GM15510 (cell line): ENCODE results near the gene EML2.

Experiments
- POLR2A ChIP-seq: IDR thresholded peaks from 3 replicates; pipeline ENCODE4 v1.6.1; 2011; ENCODE audit warnings: borderline replicate concordance; ENCODE audit not compliant: insufficient read length; ENCODE audit errors: extremely low read depth

Gene EML2

GRCh38 chr19:45589768-45590167 lies 49.4 kb downstream of the EML2 start:
- no peak for TF ChIP-seq POLR2A

- no peak for TF ChIP-seq POLR2A
Measured at GRCh38 chr19:45587873-45588272, 51.3 kb downstream of the EML2 start.

- no peak for TF ChIP-seq POLR2A
Measured at GRCh38 chr19:45585158-45585577, 54.0 kb downstream of the EML2 start.

GRCh38 chr19:45584332-45585157 lies 54.7 kb downstream of the EML2 start, which contains the start of gene OPA3:
TSS of gene OPA3 (minus strand) at chr19:45584802. CDS start at chr19:45584764, 38 bp downstream.
- TF ChIP-seq POLR2A: peak; percentile 68

- TF ChIP-seq POLR2A: no peak
Measured at GRCh38 chr19:45581576-45581975, 57.6 kb downstream of the EML2 start.

GRCh38 chr19:45578861-45579260 lies 60.3 kb downstream of the EML2 start:
- no peak for TF ChIP-seq POLR2A

GRCh38 chr19:45577111-45577905 lies 61.9 kb downstream of the EML2 start:
- TF ChIP-seq POLR2A: no peak

- no peak for TF ChIP-seq POLR2A
Measured at GRCh38 chr19:45576682-45577081, 62.5 kb downstream of the EML2 start.

GRCh38 chr19:45575216-45575615 lies 64.0 kb downstream of the EML2 start:
- TF ChIP-seq POLR2A: no peak

- TF ChIP-seq POLR2A: no peak
Measured at GRCh38 chr19:45574526-45574925, 64.7 kb downstream of the EML2 start.

- TF ChIP-seq POLR2A: no peak
Measured at GRCh38 chr19:45571457-45572220, 67.6 kb downstream of the EML2 start.

- no peak for TF ChIP-seq POLR2A
Measured at GRCh38 chr19:45569619-45570421, 69.4 kb downstream of the EML2 start.

GRCh38 chr19:45568732-45569131 lies 70.5 kb downstream of the EML2 start:
- no peak for TF ChIP-seq POLR2A

GRCh38 chr19:45567609-45568008 lies 71.6 kb downstream of the EML2 start:
- no peak for TF ChIP-seq POLR2A
